Hepatocyte (in vitro differentiated cells): Measurements from ENCODE around the gene ZNF417. TPM values are rescaled to one million over a fixed set of nuclear protein-coding genes. Genes with fewer than 3 reads are reported as not detected.

Source experiments
- DNase-seq: peaks from one replicate; pipeline ENCODE4 v3.0.0-alpha.2; 2016; ENCODE audit warnings: low spot score
- H2AFZ ChIP-seq: fragments of 200-600 bp; sonication (generic); 2 replicates; pipeline ENCODE4 v1.6.0; 2016; ENCODE audit warnings: antibody characterized with exemption, mild to moderate bottlenecking
- H3K27ac ChIP-seq: fragments of 200-600 bp; sonication (generic); 2 replicates; pipeline ENCODE4 v1.5.1; 2016; ENCODE audit warnings: mild to moderate bottlenecking
- H3K27me3 ChIP-seq: fragments of 200-600 bp; sonication (generic); 2 replicates; pipeline ENCODE4 v1.6.1; 2016
- H3K36me3 ChIP-seq: fragments of 200-600 bp; sonication (generic); replicated peaks from 2 replicates; pipeline ENCODE4 v1.5.1; 2016; ENCODE audit warnings: low read depth; ENCODE audit not compliant: insufficient read depth
- H3K4me1 ChIP-seq: fragments of 200-600 bp; sonication (generic); 2 replicates; pipeline ENCODE4 v1.5.1; 2016; ENCODE audit warnings: mild to moderate bottlenecking, moderate library complexity; ENCODE audit not compliant: insufficient read depth
- H3K4me2 ChIP-seq: fragments of 200-600 bp; sonication (generic); 2 replicates; pipeline ENCODE4 v1.6.0; 2016
- H3K4me3 ChIP-seq: fragments of 200-600 bp; sonication (generic); 2 replicates; pipeline ENCODE4 v1.5.1; 2016; ENCODE audit warnings: mild to moderate bottlenecking
- H3K79me2 ChIP-seq: fragments of 200-600 bp; sonication (generic); 2 replicates; pipeline ENCODE4 v1.6.0; 2017; ENCODE audit warnings: mild to moderate bottlenecking
- H3K9me2 ChIP-seq: fragments of 200-600 bp; sonication (generic); replicated peaks from 2 replicates; pipeline ENCODE4 v1.6.0; 2017; ENCODE audit warnings: mild to moderate bottlenecking; ENCODE audit not compliant: insufficient read depth
- H3K9me3 ChIP-seq: fragments of 200-600 bp; sonication (generic); 2 replicates; pipeline ENCODE4 v1.5.1; 2016; ENCODE audit warnings: low read depth, mild to moderate bottlenecking
- H4K20me1 ChIP-seq: fragments of 200-600 bp; sonication (generic); 2 replicates; pipeline ENCODE4 v1.6.0; 2016; ENCODE audit warnings: mild to moderate bottlenecking; ENCODE audit not compliant: insufficient read depth, poor library complexity, severe bottlenecking
- EZH2 ChIP-seq: fragments of 200-600 bp; sonication (generic); IDR thresholded peaks from 2 replicates; pipeline ENCODE4 v1.6.1; 2016; ENCODE audit warnings: antibody characterized with exemption, mild to moderate bottlenecking, borderline replicate concordance
- EZH2phosphoT487 ChIP-seq: fragments of 200-600 bp; sonication (generic); IDR thresholded peaks from one replicate; pipeline ENCODE4 v1.6.1; 2018; ENCODE audit warnings: antibody characterized with exemption, mild to moderate bottlenecking, low read depth, moderate library complexity; ENCODE audit not compliant: unreplicated experiment, severe bottlenecking
- WGBS: methylation state at CpG from one replicate; pipeline ENCODE4 v1.1.6; 2016; ENCODE audit warnings: low lambda C conversion rate; ENCODE audit errors: missing lambda C conversion rate; 5-methylcytosine and 5-hydroxymethylcytosine counted together
- polyA plus RNA-seq: library from polyadenylated mRNA; unstranded; fragments of >200 nt; fragmentation: Nextera tagmentation; extraction: Ambion mirVana; gene quantifications from 2 replicates; pipeline ENCODE4 v1.2.1, GENCODE V29; 2016
- total RNA-seq: library from RNA; depleted of rRNA; stranded (reverse); fragments of >200 nt; gene quantifications from 2 replicates; pipeline ENCODE4 v1.2.3, GENCODE V29; 2014
- TF ChIP-seq, protein P1 (sequence below): fragments of 200-600 bp; sonication (generic); IDR thresholded peaks from 2 replicates; pipeline ENCODE4 v1.5.1; 2016; ENCODE audit warnings: antibody characterized with exemption, mild to moderate bottlenecking; ENCODE audit not compliant: poor library complexity

The ZNF417 gene
- total and polyA plus RNA-seq, 2 experiments from 2014 or later = 3.9 to 11.4 TPM

DNA sequence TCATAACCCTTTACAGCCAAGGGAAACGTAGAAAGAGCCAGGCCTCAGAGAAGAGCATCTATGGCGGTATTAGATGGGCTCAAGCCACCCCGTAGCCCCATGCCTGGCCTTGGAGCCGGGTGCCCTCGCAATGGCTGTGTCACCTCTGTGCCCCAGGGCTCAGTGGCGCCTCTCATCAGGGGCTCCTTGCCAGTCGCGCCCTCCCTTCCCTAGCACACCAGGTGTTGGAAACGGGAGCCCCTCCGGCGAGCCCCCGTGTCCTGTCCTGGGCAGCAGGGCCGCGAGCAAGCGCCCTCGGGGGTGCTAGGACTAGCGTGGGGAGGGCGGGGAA, 30.7 kb upstream of the ZNF417 start:
- peaks cover 7% of the 10 kb centered on the region for H3K4me1 ChIP-seq
- peak overlapping the region; percentile 47 for H3K4me3 ChIP-seq
- peaks cover under 1% of the 10 kb centered on the region for H3K9me3 ChIP-seq
- peaks cover 37% of the 10 kb centered on the region for H3K79me2 ChIP-seq
- H3K4me2 ChIP-seq = peak overlapping the region; percentile 94
- peak overlapping the region; percentile 71 for H3K27ac ChIP-seq
- no peaks in the 10 kb centered on the region for H3K9me2 ChIP-seq
- WGBS = under 1% methylated on average over 18 of the region's 18 CpGs
- no peaks in the 10 kb centered on the region for H3K27me3 ChIP-seq
- H2AFZ ChIP-seq = peak overlapping the region; percentile 51
- TF ChIP-seq EZH2phosphoT487 = no peak
- no peak for TF ChIP-seq EZH2
- TF ChIP-seq, protein P1, sequence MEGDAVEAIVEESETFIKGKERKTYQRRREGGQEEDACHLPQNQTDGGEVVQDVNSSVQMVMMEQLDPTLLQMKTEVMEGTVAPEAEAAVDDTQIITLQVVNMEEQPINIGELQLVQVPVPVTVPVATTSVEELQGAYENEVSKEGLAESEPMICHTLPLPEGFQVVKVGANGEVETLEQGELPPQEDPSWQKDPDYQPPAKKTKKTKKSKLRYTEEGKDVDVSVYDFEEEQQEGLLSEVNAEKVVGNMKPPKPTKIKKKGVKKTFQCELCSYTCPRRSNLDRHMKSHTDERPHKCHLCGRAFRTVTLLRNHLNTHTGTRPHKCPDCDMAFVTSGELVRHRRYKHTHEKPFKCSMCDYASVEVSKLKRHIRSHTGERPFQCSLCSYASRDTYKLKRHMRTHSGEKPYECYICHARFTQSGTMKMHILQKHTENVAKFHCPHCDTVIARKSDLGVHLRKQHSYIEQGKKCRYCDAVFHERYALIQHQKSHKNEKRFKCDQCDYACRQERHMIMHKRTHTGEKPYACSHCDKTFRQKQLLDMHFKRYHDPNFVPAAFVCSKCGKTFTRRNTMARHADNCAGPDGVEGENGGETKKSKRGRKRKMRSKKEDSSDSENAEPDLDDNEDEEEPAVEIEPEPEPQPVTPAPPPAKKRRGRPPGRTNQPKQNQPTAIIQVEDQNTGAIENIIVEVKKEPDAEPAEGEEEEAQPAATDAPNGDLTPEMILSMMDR = no peak
- no peak for DNase-seq
- no peaks in the 10 kb centered on the region for H4K20me1 ChIP-seq
- peaks cover 1% of the 10 kb centered on the region for H3K36me3 ChIP-seq

DNA sequence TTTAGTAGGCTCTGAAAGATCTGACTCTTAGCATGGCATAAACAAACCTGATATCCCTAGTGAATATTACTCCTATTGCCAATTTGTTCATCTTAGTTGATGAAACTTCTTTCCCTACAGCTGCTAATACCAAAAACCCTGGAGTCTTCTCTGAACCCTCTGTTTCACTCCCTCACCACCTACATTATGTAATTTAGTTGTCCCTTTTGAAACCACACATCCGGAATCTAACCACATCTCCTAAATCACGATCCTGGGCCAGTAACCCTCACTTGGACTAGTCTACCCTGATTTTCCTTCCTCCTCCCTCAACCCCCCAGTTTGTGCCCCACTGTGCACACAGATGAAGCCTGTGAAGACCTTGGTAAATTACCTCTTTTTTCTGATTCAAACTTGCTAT, 29.9 kb upstream of the ZNF417 start:
- no peaks in the 10 kb centered on the region for H3K27me3 ChIP-seq
- TF ChIP-seq, protein P1 = no peak
- TF ChIP-seq EZH2phosphoT487 (no peak), EZH2 (no peak)
- no peak overlapping the region for H3K27ac ChIP-seq
- no peak for DNase-seq
- H3K9me2 ChIP-seq = no peaks in the 10 kb centered on the region
- peak overlapping the region; percentile 94 for H3K4me2 ChIP-seq
- WGBS = 88% methylated on average over 2 of the region's 2 CpGs
- H4K20me1 ChIP-seq = no peaks in the 10 kb centered on the region
- H3K4me3 ChIP-seq = peak overlapping the region; percentile 47
- peaks cover 7% of the 10 kb centered on the region for H3K4me1 ChIP-seq
- H3K36me3 ChIP-seq = peaks cover 4% of the 10 kb centered on the region
- H2AFZ ChIP-seq = no peak overlapping the region
- peaks cover 7% of the 10 kb centered on the region for H3K9me3 ChIP-seq
- peaks cover 37% of the 10 kb centered on the region for H3K79me2 ChIP-seq

DNA sequence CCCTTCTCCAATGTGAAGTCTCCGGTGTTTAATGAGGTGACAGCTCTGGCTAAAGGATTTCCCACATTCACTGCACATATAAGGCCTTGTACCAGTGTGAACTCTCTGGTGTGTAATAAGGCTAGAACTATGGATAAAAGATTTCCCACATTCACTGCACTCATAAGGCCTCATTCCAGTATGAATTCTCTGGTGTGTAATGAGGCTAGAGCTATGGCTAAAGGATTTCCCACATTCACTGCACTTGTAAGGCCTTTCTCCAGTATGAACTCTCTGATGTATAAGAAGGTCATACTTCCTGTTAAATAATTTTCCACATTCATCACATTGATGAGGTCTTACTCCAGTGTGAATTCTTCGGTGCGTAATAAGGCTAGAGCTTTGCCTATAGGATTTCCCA, 25.2 kb upstream of the ZNF417 start:
- H3K4me3 ChIP-seq = no peak overlapping the region
- no peaks in the 10 kb centered on the region for H3K27me3 ChIP-seq
- no peaks in the 10 kb centered on the region for H4K20me1 ChIP-seq
- WGBS = 100% methylated on average over 3 of the region's 3 CpGs
- TF ChIP-seq EZH2 (no peak), EZH2phosphoT487 (no peak)
- TF ChIP-seq, protein P1 = no peak
- H3K27ac ChIP-seq = no peak overlapping the region
- H3K4me2 ChIP-seq = no peak overlapping the region
- H3K79me2 ChIP-seq = peaks cover 30% of the 10 kb centered on the region
- H3K9me3 ChIP-seq = peaks cover 7% of the 10 kb centered on the region
- no peak overlapping the region for H2AFZ ChIP-seq
- H3K4me1 ChIP-seq = peaks cover 4% of the 10 kb centered on the region
- DNase-seq = no peak
- H3K36me3 ChIP-seq = peaks cover 4% of the 10 kb centered on the region
- H3K9me2 ChIP-seq = no peaks in the 10 kb centered on the region

DNA sequence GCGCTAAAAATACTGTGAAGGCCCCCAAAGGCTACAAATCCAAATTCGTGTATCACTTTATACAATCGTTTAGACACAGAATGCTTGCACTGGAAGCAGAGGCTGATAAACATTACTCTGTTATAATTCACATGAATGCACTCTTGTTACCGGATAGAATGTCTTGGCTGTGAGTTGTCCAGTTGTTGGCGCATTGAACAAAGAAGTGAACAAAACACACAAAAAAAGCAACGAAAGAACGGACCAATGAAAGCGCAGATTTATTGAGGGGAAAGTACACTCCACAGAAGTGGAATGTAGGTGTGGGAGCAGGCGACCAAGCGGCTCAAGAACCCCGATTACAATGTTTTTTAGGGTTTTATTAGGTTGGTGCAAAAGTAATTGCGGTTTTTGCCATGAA, 19.3 kb upstream of the ZNF417 start:
- Histone ChIP-seq H3K9me3 (no peaks in the 10 kb centered on the region), H3K4me2 (peak overlapping the region; percentile 69), H4K20me1 (no peaks in the 10 kb centered on the region)

More for the DNA sequence above, 19.3 kb upstream of the ZNF417 start:
- Histone ChIP-seq H3K79me2 (peaks cover 26% of the 10 kb centered on the region), H3K27me3 (no peaks in the 10 kb centered on the region), H3K9me2 (no peaks in the 10 kb centered on the region), H3K4me3 (no peak overlapping the region), H3K27ac (no peak overlapping the region), H2AFZ (no peak overlapping the region), H3K4me1 (peaks cover 8% of the 10 kb centered on the region), H3K36me3 (peaks cover 4% of the 10 kb centered on the region)
- no peak for DNase-seq
- no peak for TF ChIP-seq EZH2
- TF ChIP-seq EZH2phosphoT487 = no peak
- TF ChIP-seq, protein P1 = no peak
- 92% methylated on average over 12 of the region's 12 CpGs for WGBS
